ENCODE measurements around the gene PCGF5.

DNA sequence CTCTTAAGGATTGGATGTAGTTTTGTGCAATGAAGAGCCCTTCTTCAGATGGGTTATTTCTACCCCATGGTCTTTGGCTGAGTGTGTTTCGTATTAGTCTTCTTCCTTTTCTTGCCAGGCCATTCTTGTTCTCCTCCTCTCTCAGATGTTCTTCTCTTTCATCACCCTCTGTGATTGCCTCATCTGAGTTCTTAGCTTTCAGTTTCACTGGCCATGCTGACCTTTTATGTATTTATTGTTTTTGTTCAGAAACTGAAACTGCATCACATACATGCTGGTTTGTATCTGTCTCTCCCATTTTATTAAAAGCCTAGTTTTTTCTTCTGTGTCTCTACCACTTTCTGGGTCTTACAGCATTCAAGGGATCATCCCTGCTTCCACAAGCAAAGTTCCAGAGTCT is 21.7 kb upstream of the PCGF5 start:
- TF ChIP-seq, protein P1, sequence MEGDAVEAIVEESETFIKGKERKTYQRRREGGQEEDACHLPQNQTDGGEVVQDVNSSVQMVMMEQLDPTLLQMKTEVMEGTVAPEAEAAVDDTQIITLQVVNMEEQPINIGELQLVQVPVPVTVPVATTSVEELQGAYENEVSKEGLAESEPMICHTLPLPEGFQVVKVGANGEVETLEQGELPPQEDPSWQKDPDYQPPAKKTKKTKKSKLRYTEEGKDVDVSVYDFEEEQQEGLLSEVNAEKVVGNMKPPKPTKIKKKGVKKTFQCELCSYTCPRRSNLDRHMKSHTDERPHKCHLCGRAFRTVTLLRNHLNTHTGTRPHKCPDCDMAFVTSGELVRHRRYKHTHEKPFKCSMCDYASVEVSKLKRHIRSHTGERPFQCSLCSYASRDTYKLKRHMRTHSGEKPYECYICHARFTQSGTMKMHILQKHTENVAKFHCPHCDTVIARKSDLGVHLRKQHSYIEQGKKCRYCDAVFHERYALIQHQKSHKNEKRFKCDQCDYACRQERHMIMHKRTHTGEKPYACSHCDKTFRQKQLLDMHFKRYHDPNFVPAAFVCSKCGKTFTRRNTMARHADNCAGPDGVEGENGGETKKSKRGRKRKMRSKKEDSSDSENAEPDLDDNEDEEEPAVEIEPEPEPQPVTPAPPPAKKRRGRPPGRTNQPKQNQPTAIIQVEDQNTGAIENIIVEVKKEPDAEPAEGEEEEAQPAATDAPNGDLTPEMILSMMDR (IDR thresholded peaks at IDR 0.05), result no peak
- TF ChIP-seq EP300 (IDR thresholded peaks at IDR 0.05), result no peak
